ENCODE data around the gene SEMA3F.

- TF ChIP-seq CTCF (IDR thresholded peaks at IDR 0.05) (no peak), POLR2A (IDR thresholded peaks at IDR 0.05) (no peak)
These were observed 14.2 kb downstream of the SEMA3F start for GRCh38 chr3:50169232-50169832.
